Parathyroid adenoma (tissue), 2 donors: ENCODE measurements around the gene PCDHB6.
"Not testable (repeated sequence)": the region's sequence is repeated elsewhere in the genome, so short reads cannot be mapped to it uniquely, and the experiment has no call there.

ENCODE experiments used
- H2AFZ ChIP-seq: fragments of 300-600 bp; sonication (generic); one replicate; pipeline ENCODE4 v1.7.0; 2017; ENCODE audit warnings: antibody characterized with exemption, mild to moderate bottlenecking
- H3K27ac ChIP-seq: fragments of 300-600 bp; sonication (generic); one replicate; pipeline ENCODE4 v1.7.0; 2017
- H3K27me3 ChIP-seq: fragments of 300-600 bp; sonication (generic); one replicate; pipeline ENCODE4 v1.7.0; 2017; ENCODE audit warnings: low read length; ENCODE audit not compliant: control insufficient read depth, insufficient read depth
- H3K36me3 ChIP-seq: fragments of 300-600 bp; sonication (generic); one replicate; pipeline ENCODE4 v1.7.0; 2017; ENCODE audit warnings: low read length; ENCODE audit not compliant: control insufficient read depth, insufficient read depth
- H3K4me1 ChIP-seq: fragments of 300-600 bp; sonication (generic); one replicate; pipeline ENCODE4 v1.7.0; 2017; ENCODE audit warnings: control low read depth
- H3K4me2 ChIP-seq: fragments of 300-600 bp; sonication (generic); one replicate; pipeline ENCODE4 v1.7.0; 2017; ENCODE audit warnings: low read length
- H3K4me3 ChIP-seq: fragments of 300-600 bp; sonication (generic); one replicate; pipeline ENCODE4 v1.7.0; 2017; ENCODE audit warnings: low read depth, low read length
- H3K79me2 ChIP-seq: fragments of 300-600 bp; sonication (generic); one replicate; pipeline ENCODE4 v1.7.0; 2017; ENCODE audit warnings: control low read depth
- H3K9ac ChIP-seq: fragments of 300-600 bp; sonication (generic); one replicate; pipeline ENCODE4 v1.7.0; 2017; ENCODE audit warnings: mild to moderate bottlenecking
- H3K9me3 ChIP-seq: fragments of 300-600 bp; sonication (generic); one replicate; pipeline ENCODE4 v1.7.0; 2017; ENCODE audit warnings: low read length; ENCODE audit not compliant: control insufficient read depth
- TF ChIP-seq, protein P1 (sequence below): fragments of 300-600 bp; sonication (generic); IDR thresholded peaks from one replicate; pipeline ENCODE4 v1.7.0; 2017; ENCODE audit warnings: antibody characterized with exemption, mild to moderate bottlenecking
- donor health status: primary hyperparathyroidism.

Gene PCDHB6

DNA sequence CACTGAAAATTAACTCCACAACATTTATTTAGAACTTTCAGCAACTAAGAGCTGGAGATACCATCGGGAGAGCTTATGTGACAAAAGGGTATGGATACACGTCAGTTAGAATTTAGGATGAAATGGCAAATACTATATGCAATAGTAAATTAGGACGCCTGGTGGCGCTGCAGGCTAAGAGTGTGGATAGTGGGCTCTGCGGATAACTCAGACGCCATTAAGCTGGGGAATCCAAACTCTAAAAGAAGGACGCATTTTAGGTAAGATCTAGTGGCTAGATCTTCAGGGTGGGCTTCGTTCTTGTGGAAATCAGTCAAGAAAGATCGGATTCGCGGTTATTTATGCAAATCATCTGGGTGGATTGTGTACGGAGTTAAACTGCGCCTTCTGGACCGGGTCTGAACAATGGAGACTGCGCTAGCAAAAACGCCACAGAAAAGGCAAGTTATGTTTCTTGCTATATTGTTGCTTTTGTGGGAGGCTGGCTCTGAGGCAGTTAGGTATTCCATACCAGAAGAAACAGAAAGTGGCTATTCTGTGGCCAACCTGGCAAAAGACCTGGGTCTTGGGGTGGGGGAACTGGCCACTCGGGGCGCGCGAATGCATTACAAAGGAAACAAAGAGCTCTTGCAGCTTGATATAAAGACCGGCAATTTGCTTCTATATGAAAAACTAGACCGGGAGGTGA is 14.7 kb upstream of the PCDHB6 start, which contains the start of gene PCDHB5:
Gene PCDHB5, plus strand, starts transcription at position 177 of the 688 bp plus-strand sequence. Its CDS starts 229 bp downstream, at position 406.
- peak within 1 kb of the TSS; percentile 57 for H2AFZ ChIP-seq

DNA sequence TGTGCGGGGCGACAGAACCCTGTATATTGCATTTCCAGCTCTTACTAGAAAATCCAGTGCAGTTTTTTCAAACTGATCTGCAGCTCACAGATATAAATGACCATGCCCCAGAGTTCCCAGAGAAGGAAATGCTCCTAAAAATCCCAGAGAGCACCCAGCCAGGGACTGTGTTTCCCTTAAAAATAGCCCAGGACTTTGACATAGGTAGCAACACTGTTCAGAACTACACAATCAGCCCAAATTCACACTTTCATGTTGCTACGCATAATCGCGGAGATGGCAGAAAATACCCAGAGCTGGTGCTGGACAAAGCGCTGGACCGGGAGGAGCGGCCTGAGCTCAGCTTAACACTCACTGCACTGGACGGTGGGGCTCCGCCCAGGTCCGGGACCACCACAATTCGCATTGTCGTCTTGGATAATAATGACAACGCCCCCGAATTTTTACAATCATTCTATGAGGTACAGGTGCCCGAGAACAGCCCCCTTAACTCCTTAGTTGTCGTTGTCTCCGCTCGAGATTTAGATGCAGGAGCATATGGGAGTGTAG is 14.1 kb upstream of the PCDHB6 start:
- H3K27me3 ChIP-seq: peaks cover 6% of the 10 kb centered on the region
- H2AFZ ChIP-seq: peak overlapping the region; percentile 57
- no peaks in the 10 kb centered on the region for H3K79me2 ChIP-seq
- H3K4me1 ChIP-seq: no peaks in the 10 kb centered on the region
- no peak overlapping the region for H3K27ac ChIP-seq
- peaks cover under 1% of the 10 kb centered on the region for H3K36me3 ChIP-seq
- H3K9ac ChIP-seq: no peak overlapping the region
- H3K4me2 ChIP-seq: no peak overlapping the region
- peak overlapping the region; percentile 36 for H3K4me3 ChIP-seq
- TF ChIP-seq, protein P1, sequence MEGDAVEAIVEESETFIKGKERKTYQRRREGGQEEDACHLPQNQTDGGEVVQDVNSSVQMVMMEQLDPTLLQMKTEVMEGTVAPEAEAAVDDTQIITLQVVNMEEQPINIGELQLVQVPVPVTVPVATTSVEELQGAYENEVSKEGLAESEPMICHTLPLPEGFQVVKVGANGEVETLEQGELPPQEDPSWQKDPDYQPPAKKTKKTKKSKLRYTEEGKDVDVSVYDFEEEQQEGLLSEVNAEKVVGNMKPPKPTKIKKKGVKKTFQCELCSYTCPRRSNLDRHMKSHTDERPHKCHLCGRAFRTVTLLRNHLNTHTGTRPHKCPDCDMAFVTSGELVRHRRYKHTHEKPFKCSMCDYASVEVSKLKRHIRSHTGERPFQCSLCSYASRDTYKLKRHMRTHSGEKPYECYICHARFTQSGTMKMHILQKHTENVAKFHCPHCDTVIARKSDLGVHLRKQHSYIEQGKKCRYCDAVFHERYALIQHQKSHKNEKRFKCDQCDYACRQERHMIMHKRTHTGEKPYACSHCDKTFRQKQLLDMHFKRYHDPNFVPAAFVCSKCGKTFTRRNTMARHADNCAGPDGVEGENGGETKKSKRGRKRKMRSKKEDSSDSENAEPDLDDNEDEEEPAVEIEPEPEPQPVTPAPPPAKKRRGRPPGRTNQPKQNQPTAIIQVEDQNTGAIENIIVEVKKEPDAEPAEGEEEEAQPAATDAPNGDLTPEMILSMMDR: no peak
- H3K9me3 ChIP-seq: no peaks in the 10 kb centered on the region

More for the DNA sequence above, 14.7 kb upstream of the PCDHB6 start, which contains the start of gene PCDHB5:
- peak within 1 kb of the TSS; percentile 46 for H3K27ac ChIP-seq
- H3K4me3 ChIP-seq: peak within 1 kb of the TSS; percentile 36
- H3K9me3 ChIP-seq: no peaks in the 10 kb centered on the region
- H3K9ac ChIP-seq: no peak within 1 kb of the TSS
- H3K36me3 ChIP-seq: peaks cover 3% of the 10 kb centered on the region
- peaks cover 6% of the 10 kb centered on the region for H3K27me3 ChIP-seq
- H3K4me2 ChIP-seq: no peak within 1 kb of the TSS
- TF ChIP-seq, protein P1: peak; percentile 73
- H3K79me2 ChIP-seq: no peaks in the 10 kb centered on the region
- H3K4me1 ChIP-seq: no peaks in the 10 kb centered on the region

DNA sequence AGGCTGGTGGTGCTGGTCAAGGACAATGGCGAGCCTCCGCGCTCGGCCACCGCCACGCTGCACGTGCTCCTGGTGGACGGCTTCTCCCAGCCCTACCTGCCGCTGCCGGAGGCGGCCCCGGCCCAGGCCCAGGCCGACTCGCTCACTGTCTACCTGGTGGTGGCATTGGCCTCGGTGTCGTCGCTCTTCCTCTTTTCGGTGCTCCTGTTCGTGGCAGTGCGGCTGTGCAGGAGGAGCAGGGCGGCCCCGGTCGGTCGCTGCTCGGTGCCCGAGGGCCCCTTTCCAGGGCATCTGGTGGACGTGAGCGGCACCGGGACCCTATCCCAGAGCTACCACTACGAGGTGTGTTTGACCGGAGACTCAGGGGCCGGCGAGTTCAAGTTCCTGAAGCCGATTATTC is 12.5 kb upstream of the PCDHB6 start:
- H3K79me2 ChIP-seq, H3K4me3 ChIP-seq, H3K4me1 ChIP-seq, H3K9ac ChIP-seq, H3K36me3 ChIP-seq, H3K9me3 ChIP-seq, H3K4me2 ChIP-seq, H3K27me3 ChIP-seq, H2AFZ ChIP-seq, H3K27ac ChIP-seq: not testable (repeated sequence)

DNA sequence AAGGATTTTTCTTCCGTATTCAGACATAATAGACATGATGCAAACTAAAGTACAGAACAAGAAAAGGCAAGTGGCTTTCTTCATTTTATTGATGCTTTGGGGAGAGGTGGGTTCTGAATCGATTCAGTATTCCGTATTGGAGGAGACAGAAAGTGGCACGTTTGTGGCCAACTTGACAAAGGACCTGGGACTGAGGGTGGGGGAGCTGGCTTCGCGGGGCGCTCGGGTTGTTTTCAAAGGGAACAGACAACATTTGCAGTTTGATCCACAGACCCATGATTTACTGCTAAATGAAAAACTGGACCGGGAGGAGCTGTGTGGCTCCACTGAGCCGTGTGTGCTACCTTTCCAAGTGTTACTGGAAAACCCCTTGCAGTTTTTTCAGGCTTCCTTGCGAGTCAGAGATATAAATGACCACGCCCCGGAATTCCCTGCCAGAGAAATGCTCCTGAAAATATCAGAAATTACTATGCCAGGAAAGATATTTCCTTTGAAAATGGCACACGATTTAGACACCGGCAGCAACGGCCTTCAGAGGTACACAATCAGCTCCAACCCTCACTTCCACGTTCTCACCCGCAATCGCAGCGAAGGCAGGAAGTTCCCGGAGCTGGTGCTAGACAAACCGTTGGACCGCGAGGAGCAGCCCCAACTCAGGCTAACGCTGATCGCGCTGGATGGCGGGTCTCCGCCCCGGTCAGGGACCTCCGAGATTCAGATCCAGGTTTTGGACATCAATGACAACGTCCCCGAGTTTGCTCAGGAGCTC is 551 bp downstream of the PCDHB6 start:
- no peaks in the 10 kb centered on the region for H3K9me3 ChIP-seq
- TF ChIP-seq, protein P1: no peak
- H3K4me3 ChIP-seq: no peak overlapping the region

DNA sequence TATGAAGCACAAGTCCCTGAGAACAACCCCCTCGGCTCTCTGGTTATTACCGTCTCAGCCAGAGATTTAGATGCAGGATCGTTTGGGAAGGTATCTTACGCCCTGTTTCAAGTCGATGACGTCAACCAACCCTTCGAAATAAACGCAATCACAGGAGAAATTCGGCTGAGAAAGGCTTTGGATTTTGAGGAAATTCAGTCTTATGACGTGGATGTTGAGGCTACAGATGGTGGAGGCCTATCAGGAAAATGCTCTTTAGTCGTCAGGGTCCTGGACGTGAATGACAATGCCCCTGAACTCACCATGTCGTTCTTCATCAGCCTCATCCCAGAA is 1.1 kb downstream of the PCDHB6 start:
- no peak overlapping the region for H3K4me3 ChIP-seq
- no peak overlapping the region for H3K4me2 ChIP-seq
- H3K9me3 ChIP-seq: no peaks in the 10 kb centered on the region
- no peaks in the 10 kb centered on the region for H3K79me2 ChIP-seq
- peaks cover 3% of the 10 kb centered on the region for H3K36me3 ChIP-seq
- TF ChIP-seq, protein P1: no peak
- peaks cover 14% of the 10 kb centered on the region for H3K27me3 ChIP-seq
- H2AFZ ChIP-seq: no peak overlapping the region
- no peak overlapping the region for H3K27ac ChIP-seq
- no peak overlapping the region for H3K9ac ChIP-seq
- H3K4me1 ChIP-seq: no peaks in the 10 kb centered on the region

More for the DNA sequence above, 551 bp downstream of the PCDHB6 start:
- H2AFZ ChIP-seq: no peak overlapping the region
- no peaks in the 10 kb centered on the region for H3K4me1 ChIP-seq
- no peak overlapping the region for H3K27ac ChIP-seq
- no peak overlapping the region for H3K4me2 ChIP-seq
- H3K36me3 ChIP-seq: peaks cover 3% of the 10 kb centered on the region
- H3K27me3 ChIP-seq: peaks cover 14% of the 10 kb centered on the region
- no peaks in the 10 kb centered on the region for H3K79me2 ChIP-seq
- H3K9ac ChIP-seq: no peak overlapping the region

DNA sequence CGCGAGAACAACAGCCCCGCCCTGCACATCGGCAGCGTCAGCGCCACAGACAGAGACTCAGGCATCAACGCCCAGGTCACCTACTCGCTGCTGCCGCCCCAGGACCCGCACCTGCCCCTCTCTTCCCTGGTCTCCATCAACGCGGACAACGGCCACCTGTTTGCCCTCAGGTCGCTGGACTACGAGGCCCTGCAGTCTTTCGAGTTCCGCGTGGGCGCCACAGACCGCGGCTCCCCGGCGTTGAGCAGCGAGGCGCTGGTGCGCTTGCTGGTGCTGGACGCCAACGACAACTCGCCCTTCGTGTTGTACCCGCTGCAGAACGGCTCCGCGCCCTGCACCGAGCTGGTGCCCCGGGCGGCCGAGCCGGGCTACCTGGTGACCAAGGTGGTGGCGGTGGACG is 1.8 kb downstream of the PCDHB6 start:
- H3K36me3 ChIP-seq, H3K4me3 ChIP-seq, H2AFZ ChIP-seq, H3K9me3 ChIP-seq, H3K79me2 ChIP-seq, H3K4me2 ChIP-seq, H3K4me1 ChIP-seq, H3K9ac ChIP-seq, H3K27ac ChIP-seq: not testable (repeated sequence)
- H3K27me3 ChIP-seq: peaks cover 14% of the 10 kb centered on the region

DNA sequence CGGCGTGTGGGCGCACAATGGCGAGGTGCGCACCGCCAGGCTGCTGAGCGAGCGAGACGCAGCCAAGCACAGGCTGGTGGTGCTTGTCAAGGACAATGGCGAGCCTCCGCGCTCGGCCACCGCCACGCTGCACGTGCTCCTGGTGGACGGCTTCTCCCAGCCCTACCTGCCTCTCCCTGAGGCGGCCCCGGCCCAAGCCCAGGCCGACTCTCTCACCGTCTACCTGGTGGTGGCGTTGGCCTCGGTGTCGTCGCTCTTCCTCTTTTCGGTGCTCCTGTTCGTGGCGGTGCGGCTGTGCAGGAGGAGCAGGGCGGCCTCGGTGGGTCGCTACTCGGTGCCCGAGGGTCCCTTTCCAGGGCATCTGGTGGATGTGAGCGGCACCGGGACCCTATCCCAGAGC is 2.2 kb downstream of the PCDHB6 start:
- not testable (repeated sequence) for H3K4me2 ChIP-seq, H3K9me3 ChIP-seq, H3K4me1 ChIP-seq, H3K4me3 ChIP-seq, H3K9ac ChIP-seq, H2AFZ ChIP-seq, H3K36me3 ChIP-seq, H3K27ac ChIP-seq, H3K79me2 ChIP-seq
- H3K27me3 ChIP-seq: peaks cover 14% of the 10 kb centered on the region
